CD4-positive, alpha-beta T cell treated with Interleukin-1 beta for 1 hour (primary cell): ENCODE results near the gene CETP.
"Not testable (repeated sequence)": the region's sequence is repeated elsewhere in the genome, so short reads cannot be mapped to it uniquely, and the experiment has no call there.

Experiments used
- DNase-seq, 2 donors: peaks; one replicate each; pipeline ENCODE4 v3.0.0-alpha.2; 2020 to 2022

The CETP gene

DNA sequence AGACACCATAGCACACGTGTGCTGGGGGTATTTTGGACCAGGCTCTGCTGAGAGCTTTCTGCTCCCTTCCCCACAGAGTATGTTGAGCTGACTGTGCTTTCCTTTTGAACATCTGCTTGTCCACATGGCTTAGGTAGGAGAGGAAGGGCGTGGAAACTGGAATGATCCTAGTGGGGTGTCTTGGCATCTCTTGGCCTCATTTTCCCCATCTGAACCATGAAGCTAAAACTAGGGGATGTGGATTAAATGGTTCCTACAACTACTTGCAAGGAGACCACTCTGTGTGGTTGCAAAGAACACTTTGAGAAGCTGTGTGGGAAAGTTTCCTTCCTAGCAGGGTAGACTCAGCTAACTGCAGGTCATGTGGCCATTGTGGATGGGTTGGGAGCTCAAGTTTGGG is 20.9 kb downstream of the CETP start:
- DNase-seq = no peak

DNA sequence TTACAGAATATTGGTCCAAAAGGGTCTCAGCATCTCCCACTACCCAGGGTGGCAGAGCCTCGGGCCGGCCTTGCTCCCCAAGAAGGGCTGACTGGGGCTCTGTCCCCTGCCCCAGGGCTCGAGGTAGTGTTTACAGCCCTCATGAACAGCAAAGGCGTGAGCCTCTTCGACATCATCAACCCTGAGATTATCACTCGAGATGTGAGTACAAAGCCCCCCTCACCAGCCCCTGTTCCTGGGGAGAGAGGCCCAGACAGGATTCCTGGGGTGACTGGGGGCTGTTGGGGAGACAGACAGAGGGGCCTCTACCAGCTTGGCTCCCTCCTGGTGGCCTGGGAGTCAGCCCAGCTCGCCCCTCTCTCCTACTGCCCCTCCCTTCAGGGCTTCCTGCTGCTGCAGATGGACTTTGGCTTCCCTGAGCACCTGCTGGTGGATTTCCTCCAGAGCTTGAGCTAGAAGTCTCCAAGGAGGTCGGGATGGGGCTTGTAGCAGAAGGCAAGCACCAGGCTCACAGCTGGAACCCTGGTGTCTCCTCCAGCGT is 21.5 kb downstream of the CETP start:
- DNase-seq = no peak

DNA sequence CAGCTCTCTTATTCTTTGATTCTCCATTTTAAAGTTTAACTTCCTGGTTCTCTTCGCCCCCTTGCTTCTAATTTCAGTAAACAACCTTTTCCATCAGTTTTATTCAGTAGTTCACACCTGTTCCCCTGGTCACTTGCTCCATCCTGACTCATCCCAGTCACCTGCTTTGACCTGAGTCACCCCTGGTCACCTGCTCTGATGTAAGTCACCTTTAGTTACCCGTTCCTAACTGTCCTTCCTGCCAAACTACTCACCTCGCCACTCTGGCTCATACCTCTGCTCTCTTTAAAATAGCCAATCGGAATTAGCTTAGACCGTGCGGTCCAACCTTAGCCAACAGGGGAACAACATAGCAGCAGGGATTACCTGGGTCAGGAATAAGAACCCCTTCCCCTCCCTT is 22.9 kb downstream of the CETP start:
- DNase-seq = no peak

DNA sequence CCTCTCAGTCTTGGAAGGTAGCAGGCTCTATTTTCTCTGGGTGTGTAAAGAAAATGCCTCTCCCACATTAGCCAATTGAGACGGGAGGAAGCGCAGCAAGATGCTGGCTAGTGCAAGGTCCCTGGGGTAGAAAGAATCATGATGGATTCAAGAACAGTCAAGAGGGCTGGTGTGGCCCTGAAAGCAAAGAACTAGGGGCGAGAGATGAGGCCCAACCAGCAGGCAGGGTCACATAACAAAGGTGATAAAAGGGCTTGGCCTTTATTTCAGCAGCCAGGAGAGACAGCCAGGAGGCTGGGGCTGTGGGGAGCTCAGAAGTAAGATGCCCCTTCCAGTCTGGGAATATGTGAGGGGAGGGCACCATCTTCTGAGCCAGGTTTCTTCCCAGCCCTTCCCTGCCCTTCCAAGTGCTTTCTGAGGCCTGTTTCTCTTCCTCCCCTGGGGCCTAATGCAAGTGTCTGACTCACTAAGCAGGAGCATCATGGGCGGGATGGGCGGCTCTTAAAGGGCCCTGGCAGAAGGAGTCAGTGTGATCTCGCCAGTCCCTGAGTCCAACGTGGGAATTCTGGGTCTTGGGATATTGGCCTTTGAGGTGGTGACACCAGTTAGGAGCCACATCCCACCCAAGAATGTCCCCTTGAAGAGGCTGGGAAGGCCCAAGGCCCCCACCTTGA is 23.7 kb downstream of the CETP start:
- DNase-seq = no peak

DNA sequence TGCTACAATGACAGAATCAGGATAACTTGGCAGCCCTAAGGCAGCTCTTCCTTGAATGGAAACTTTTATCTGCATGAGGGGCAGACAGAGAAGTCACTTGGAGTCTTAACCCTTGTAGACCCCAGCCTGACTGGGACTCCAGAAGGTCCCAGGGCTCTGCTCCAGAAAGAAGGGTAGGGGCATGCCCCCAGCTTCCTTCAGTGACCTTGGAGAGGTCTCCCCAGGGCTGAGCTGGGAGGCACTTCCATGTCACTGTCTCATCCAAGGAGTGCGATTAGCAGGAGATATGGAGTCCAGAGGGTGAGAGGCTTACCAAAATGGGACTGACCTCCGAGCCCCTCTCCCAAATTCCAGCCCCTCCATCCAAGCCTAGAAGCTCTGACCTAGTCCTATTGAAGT is 24.2 kb downstream of the CETP start:
- no peak for DNase-seq

DNA sequence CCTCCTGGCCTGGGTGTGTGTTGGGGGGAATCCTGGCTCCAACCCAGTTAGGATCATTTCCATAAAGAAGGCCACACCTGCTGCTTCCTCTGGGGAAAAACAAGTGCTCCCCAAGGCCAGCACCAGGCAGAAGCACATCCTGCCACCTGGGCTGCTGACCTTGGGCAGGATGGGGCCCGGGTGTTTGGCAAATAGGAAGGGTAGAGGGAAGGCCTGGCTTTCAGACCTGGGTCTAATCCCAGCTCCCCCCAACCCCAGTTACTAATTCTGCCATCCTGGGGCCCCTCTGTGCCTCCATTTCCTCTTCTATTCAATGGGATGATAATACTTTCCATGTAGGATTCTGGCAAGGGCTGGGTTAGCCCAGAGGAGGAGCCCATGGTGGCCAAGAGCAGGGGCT is 24.6 kb downstream of the CETP start:
- no peak for DNase-seq

DNA sequence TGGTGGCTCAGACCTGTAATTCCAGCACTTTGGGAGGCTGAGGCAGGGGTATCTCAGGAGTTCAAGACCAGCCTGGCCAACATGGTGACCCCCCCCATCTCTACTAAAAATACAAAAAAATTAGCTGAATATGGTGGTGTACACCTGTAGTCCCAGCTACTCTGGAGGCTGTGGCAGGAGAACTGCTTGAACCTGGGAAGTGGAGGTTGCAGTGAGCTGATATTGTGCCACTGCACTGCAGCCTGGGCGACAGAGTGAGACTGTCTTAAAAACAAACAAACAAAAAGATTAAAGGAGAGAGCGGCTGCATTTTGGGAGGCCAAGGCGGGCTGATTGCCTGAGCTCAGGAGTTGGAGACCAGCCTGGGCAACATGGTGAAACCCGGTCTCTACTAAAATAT is 25.2 kb downstream of the CETP start:
- DNase-seq = not testable (repeated sequence)

DNA sequence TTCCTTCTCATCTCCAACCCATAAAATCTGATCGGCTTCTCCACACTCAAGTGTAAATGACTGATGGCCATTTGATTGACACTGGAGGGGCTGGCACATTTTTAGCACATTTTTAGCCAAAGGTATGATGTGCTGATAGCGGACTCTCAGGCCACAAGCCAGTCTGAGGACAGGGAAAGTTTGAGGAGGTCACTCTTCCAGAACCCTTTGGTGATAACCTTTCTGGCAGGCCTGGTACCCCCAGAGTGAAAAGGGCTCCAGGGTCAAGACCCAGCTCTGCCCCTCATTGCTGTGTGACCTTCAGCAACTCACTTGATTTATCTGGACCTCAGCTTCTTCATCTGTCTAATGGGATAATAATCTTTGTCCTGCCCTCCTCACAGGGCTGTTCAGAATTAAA is 25.9 kb downstream of the CETP start:
- no peak for DNase-seq

DNA sequence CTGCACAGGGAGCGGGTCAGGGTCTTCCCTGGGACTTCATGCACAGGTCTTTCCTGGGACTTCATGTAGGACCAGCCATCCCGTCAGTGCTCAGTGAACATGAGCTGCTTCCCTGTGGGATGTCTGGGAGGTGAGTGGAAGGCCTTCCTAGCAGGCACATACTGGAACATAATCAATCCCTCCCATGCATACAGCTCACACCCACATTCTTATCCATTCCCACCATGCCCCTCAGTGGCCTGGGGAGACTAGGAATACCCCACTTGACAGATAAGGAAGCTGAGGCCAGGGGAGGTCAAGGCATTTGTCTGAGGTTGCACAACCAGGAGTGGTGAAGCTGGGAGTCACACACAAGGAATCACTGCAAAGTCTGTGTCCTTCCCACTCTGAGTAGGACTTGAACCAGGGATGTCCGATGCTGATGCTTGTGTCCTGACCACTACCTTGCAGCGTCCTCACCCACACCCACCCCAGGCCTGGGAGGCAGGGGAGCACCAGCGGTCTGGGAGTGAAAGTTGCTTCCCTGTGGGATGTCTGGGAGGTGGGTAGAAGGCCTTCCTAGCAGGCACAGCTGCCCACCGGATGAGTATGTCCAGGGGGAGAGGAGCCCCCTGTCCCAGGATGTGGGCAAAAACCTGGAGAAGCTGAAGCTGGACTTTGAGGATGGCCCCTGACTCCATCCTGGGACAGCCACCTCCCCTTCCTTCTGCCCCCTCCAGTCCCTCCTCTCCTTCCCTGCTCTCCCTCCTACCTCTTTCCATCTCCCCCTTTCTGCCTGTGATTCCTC is 26.6 kb downstream of the CETP start:
- no peak for DNase-seq

DNA sequence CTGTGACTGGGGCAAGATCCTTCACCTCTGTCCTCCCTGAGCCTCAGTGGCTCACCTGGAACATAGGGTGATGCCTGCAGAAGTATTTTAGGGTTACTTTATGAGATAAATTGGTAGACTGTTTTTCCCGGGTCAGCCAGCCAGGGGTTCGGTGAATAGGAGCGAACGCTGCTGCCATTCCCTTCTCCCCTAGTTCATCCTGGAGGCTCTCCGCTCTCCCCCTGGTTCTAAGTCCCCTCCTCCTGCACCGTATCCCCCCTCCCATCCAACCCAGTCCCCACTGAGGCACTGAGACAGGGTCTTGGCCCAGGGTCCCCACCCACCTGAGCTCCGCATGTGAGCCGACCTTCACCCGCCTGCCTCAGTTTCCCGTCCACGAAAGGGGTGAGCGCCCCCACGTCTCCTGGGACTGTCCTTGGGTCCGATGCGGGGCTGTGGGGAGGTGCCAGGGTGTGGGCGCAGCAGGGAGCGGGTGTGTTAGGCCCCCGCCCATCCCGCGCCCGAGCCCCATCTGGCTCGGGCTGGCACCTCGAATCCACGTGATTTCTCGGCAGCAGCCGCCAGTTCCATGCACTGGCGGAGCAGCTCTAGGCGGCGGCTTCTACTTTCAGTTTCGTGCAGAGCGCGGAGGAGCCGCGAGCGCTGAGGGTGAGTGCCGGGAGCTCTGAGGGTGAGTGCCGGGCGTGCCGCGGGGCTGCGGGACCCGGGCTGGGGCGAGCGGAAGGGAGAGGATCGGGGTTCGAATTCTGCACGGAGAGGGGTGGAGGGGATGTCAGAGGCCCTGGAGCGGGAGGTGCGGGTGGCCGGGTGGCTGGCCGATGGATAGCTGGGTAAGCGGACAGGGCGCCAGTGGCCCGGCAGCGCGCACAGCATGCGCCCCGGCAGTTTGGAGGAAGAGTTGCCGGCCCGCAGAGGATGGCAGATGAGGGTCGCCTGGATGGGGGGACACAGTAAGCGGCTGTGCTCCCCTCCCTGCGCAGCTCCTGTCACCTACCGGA is 27.5 kb downstream of the CETP start, which contains the start of gene NLRC5:
Gene NLRC5 (plus strand): TSS at position 610 of the 998 bp plus-strand sequence. CDS start 31,156 bp downstream, outside the sequence.
- peak; percentile 90 to 91 for DNase-seq

DNA sequence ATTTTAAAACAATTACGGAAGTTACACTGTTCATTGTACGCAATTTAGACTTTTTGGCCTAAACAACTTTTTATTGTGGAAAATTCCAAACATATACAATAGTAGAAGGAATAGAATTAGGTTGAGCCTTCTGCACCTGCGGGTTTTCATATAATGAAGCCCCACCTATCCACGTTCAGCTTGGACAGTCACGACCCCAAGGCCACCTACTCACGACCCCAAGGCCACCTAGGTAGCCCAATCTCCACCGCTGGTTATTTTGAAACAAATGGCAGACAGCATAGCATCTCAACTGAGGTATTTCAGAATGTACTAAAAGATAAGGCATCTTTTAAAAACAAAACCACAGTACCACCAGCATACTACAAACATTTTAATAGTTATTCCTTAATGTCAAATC is 28.2 kb downstream of the CETP start:
- no peak for DNase-seq

DNA sequence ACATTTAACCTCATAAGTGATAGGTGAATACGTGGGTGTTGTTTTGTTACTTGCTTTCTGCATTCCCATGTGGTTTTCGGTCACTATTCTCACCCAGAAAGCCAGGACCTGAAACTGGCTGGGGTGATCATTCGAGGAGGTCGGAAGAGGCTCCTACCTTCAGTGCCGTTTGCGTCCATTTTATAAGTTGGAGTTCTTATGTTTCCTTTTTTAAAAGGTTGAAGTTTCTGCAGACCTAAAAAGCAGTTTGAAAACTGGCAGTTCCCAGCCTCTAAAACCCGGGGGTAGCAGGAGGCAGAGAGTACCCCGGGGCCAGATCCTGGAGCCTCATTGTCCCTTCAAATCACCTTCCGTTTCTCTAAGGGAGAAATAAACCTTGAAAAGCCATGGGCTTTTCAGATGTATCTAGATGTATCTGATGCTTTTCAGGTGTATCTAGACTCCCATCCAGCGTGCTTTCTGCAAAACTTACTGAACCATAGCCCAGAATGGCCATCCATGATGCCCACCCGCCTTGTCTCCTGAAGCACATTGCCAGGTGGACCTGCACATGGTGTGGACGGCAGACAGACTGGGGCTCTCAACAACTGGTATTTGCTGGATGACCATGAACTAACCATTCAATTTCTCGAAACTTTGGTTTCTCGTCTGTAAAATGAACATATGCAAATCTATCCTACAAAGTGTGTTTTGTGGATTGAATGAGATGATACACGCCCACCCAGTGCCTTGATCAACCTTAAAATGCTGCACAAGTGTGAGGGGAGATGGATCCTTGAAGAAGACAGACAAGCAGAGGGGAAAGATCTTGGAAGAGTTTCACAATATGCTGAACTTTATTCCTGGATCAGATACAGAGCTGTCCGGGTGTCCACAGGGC is 28.9 kb downstream of the CETP start:
- DNase-seq = no peak

DNA sequence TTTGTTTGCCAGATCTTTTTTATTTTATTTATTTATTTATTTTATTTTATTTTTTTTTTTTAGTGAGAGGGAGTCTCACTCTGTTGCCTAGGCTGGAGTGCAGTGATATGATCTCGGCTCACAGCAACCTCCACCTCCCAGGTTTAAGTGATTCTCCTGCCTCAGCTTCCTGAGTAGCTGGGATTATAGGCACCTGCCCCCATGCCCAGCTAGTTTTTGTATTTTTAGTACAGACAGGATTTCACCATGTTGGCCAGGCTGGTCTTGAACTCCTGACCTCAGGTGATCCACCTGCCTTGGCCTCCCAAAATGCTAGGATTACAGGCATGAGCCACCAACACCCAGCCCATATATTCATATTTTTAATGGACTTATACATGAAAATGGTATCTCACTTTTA is 30.7 kb downstream of the CETP start:
- DNase-seq = not testable (repeated sequence)

DNA sequence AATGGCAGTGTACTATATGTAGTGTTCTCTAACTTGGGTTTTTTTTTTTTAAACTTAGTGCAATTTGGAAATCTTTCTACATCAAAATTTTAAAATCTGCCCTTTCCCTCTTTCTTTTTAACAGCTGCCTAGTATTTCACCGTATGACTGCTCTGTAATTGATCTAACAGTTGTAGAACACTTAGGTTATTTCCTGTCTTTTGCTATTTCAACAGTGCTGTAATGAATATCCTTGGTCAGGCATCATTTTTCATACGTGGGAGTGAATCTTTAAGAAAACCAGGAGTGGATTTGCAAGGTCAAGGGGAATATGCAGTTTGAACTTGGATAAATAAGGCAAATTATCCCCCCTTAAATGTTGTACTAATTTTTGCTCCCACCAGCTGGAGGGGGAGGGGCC is 31.5 kb downstream of the CETP start:
- DNase-seq = no peak

DNA sequence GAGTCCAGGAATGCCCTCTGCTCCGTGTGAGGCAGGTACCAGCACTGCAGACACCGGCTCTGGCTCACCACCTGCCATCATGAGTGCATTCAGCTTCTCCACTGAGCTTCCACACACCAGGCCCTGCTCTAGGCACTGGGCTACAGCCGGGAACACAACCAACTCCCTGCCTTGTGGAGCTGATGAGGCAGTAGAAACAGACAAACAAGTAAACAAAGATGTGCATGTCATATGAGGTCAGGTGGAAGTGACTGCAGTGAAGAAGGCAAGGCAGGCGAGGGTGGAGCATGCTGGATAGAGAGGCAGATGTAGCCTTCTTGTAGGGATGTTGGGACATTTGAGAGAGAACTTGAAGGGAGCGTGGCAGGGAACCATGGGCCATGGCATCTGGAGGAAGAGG is 32.6 kb downstream of the CETP start:
- no peak for DNase-seq

DNA sequence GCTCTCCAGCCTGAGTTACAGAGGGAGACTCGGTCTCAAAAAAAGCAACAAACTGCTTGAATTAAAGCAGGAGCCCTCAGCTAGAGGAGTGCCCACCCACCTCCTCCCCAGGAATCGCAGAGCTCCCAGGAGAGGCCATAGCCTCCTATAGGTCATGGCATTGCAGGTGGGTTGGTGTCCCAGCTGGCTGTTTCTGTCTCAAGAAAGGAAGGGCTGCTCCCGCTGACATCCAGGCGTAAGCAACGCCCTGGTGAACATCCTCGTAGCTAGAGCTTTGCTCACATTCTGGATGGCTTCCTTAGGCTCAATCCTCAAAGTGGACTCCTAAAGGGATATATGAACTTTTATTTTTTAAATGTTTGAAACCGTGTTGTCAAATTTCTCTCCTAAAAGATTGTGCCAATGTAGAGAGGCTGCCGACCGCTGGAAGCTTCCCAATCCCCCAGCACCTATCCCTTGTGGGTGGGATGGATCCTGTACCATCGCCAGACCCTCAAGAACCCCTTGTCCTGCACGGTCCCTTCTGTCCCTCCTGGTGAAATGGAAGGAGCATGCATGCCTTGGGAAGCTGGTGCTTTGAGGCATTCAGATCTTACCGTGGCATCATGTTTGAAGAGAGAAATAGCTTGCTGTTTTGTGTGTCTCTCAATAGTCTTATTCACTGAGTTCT is 33.5 kb downstream of the CETP start:
- no peak for DNase-seq

DNA sequence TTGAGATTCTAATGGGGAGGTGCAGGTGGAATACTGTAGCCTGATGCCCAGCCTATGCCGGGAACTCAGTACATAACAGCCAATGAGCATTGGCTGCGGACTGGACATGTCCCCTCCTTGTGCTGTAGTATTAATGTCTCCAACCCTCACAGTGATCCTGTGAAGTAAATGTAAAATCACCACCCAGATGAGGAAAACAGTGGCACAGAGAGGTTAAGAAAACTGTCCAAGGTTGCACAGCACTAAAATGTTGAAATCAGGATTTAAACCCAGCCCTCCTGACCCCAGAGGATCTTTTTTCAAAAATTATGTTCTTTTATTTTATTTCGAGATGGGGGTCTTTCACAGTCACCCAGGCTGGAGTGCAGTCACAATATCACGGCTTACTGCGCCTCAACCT is 35.5 kb downstream of the CETP start:
- no peak for DNase-seq

DNA sequence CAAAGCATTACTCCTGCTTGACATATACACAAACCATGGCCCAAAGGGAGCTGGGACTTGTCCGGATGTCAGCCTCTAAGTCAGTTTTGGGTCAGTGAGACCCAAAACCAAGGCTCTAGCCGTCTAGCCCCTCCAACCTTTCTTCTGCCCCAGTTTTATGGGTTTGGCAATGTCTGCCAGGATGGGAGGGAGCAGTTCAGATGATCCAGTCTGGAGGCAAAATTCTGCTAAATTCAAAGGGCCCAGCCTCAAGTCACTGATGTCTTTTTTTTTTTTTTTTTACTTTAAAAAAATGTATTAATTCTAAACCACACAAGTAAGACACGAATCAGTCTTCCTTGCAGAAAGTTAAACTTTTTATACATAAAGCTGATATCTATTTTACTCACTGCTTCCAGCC is 36.2 kb downstream of the CETP start:
- DNase-seq = no peak

DNA sequence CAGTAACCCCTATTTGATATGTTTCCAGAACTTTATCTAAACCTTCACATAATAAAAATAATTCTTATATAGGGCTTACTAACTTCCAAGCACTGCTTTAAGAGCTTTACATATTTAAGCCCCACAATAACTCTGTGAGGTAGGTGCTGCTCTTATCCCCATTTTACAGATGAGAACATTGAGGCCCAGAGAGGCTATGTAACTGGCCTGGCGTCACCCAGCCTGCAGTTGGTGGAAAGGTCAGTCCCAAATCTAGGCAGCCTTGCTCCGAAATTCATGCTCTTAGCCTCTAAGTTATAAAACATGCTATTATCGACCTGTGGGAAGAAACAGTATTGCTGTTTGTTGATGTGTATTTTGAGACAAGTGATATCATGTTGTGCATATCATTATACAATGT is 36.6 kb downstream of the CETP start:
- DNase-seq = no peak

DNA sequence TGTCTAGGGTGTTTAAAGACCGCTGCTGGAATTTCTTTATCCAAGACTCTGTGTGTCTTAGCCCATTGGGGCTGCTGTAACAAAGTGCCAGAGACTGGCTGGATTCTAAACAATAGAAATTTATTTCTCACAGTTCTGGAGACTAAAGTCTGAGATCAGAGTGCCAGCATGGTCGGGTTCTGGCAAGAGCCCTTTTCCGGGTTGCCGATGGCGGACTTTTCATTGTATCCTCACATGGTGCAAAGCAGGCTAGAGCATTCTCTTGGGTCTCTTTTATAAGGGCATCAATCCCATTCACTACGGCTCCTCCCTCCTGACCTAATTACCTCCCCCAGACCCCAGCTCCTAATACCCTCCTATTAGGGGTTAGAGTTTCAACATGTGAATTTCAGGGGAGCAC is 37.1 kb downstream of the CETP start:
- DNase-seq = no peak
